RWPE1 (cell line): ENCODE results near the gene CAMK1G.

Experiments
- CTCF ChIA-PET: fragments of 350-600 bp; sonication (Branson Sonifier 250); formaldehyde crosslinking; extraction: SDS; loops from one replicate; lab custom pipeline; 2021; lab: Yijun Ruan, JAX
- POLR2A ChIA-PET: fragments of 400-600 bp; formaldehyde crosslinking; extraction: SDS; loops from one replicate; lab custom pipeline; 2020; ENCODE audit warnings: antibody characterized with exemption; ENCODE audit not compliant: low non-redundant PET; lab: Yijun Ruan, JAX
- DNase-seq: peaks from one replicate; pipeline ENCODE4 v3.0.0; 2012; ENCODE audit warnings: low spot score
- H3K27ac ChIP-seq: fragments of 450-650 bp; 2 replicates; pipeline ENCODE4 v1.5.1; 2017
- TF ChIP-seq, protein P1 (sequence below): fragments of 450-650 bp; conservative IDR thresholded peaks from 2 replicates; pipeline ENCODE4 v1.5.1; 2017; ENCODE audit warnings: low read depth, mild to moderate bottlenecking

CAMK1G gene

DNA sequence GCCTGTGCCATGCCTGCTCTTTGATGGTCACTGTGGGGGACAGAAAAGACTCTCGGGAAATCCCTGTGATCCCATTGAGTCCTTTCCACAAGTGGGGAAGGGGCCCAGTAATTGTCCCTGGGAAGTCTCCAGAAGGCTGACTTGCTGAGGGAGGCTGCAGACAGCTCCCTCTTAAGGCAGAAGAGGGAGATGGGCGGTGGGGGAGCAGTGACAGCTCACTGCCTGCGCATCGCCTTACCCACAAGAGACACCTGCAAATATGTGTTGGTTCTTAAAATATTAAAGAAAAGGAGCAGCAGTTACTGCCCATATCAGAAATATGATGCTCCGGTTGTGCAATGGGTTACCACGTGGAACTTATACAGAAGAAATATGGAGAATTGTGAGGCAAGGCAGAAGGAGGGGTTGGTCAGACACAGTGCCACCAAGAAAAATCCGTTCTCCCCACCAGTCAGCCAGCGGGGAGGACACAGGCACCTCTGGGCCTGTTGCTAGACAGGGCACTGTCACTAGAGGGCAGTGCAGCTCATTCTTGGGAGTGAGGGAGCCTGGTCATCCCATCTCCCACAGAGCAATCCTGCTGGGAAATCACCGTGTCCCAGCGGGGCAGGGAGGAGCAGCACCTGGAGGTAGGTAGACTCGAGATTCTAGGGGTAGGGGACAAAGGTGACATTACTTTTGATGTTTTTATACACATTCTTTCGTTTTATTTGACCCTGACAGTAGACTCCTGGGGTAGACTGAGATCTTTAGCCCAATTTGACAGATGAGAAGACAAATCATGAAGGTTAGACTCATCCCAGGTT, 6.9 kb upstream of the CAMK1G start:
- peak; percentile 94 for DNase-seq
- no peak overlapping the region for H3K27ac ChIP-seq
- TF ChIP-seq, protein P1, sequence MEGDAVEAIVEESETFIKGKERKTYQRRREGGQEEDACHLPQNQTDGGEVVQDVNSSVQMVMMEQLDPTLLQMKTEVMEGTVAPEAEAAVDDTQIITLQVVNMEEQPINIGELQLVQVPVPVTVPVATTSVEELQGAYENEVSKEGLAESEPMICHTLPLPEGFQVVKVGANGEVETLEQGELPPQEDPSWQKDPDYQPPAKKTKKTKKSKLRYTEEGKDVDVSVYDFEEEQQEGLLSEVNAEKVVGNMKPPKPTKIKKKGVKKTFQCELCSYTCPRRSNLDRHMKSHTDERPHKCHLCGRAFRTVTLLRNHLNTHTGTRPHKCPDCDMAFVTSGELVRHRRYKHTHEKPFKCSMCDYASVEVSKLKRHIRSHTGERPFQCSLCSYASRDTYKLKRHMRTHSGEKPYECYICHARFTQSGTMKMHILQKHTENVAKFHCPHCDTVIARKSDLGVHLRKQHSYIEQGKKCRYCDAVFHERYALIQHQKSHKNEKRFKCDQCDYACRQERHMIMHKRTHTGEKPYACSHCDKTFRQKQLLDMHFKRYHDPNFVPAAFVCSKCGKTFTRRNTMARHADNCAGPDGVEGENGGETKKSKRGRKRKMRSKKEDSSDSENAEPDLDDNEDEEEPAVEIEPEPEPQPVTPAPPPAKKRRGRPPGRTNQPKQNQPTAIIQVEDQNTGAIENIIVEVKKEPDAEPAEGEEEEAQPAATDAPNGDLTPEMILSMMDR: peak; percentile 88
- ChIA-PET POLR2A (no interaction called here), CTCF (interaction anchor here (0.6 to 1.8 kb wide), 9 partner anchors 9 to 1029 kb away, joined by 3 to 8 read pairs (median 4); no protein-coding TSS in a partner anchor)

DNA sequence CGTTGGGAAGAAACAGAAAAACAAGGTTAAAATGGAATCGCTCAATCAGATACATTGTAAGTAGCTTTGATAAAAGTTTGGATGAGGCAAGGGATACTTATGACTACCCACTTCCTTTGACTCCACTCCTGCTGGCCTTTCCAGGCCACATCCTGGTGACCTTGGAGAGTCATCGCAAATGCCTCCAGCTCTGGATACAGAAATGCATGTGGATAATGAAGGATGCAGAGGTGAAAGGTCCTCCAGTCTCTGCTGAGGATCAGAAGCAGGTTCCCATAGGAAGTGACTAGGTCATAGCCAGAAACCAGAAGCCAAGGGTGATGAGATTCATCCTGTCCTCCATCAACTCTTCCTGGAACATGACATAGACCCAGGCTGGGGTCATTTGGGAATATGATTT, 6.2 kb upstream of the CAMK1G start:
- ChIA-PET CTCF (interaction anchor here (0.7 to 1.8 kb wide), 4 partner anchors 54 to 210 kb away, joined by 3 to 8 read pairs (median 4); no protein-coding TSS in a partner anchor), POLR2A (no interaction called here)

DNA sequence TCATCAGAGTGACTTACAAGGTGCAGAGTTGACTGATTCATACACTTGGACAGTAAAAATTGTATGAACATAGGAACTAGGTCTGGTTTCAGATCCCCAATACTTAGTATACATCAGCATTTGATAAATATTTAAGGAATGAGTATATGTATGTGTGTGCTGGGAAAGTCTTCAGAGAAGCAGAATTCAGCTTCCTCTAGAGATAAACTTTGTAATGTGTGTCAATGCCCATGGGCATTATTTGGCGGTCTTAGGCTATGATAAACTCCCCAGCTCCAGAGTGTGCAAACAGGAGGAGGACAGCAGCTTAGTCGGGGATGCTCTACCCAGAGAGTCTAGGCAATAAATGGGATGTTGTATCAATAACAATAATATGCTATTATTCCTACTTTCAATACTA, 2.9 kb upstream of the CAMK1G start:
- ChIA-PET POLR2A (no interaction called here), CTCF (interaction anchor here (0.6 to 0.8 kb wide), 4 partner anchors 11 to 152 kb away, joined by 3 to 6 read pairs (median 4); no protein-coding TSS in a partner anchor)
- no peak for DNase-seq
- no peak overlapping the region for H3K27ac ChIP-seq
- TF ChIP-seq, protein P1: no peak

More for the DNA sequence above, 6.2 kb upstream of the CAMK1G start:
- TF ChIP-seq, protein P1: no peak
- no peak overlapping the region for H3K27ac ChIP-seq
- DNase-seq: no peak

DNA sequence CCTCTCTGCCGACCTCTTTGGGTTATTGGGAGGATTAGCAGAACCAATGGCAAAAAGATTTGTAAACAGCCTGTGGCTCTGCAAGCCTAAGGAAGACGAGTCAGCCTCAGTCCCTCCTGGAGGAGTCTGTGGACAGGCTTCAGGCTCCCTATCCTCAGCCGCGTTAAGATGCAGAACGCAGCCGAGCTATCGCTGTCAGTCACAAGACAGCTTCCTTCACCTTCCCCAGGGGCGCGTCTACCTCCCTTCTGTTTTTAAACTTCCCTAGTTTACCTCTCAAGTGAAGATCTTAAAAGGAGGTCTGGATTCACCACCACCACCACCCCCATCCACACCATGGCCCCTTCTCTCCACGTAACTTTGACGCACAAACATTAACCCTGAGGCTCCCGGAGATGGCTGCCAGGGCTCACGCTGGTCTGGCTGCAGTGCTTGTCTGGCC, 738 bp downstream of the CAMK1G start:
- TF ChIP-seq, protein P1: no peak
- ChIA-PET CTCF (no interaction called here), POLR2A (no interaction called here)
- H3K27ac ChIP-seq: no peak overlapping the region
- no peak for DNase-seq

DNA sequence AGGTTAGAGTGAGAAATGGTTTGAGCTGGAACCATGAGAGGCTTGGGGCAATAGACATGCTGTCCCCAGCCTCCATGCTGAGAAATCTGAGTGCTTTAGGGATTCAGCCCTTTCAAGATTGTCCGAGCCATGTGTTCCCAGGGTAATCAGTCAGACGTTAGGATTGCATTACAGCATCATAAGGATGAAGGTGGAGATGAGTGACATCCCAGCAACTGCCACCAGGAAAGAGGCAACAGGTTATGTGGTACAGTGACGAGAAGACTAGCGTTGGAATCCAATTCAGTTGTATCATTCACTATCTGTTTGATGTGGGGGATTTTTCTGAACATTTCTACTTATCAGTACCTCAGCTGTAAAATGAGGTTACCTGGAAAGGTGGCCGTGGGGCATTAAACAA, 1.7 kb downstream of the CAMK1G start:
- POLR2A ChIA-PET: interaction anchor here (0.5 kb wide), 1 partner anchor 22 kb away, joined by 3 read pairs; no protein-coding TSS in a partner anchor
- CTCF ChIA-PET: interaction anchor here (0.6 to 1.4 kb wide), 2 partner anchors 163 to 430 kb away, joined by 3 to 7 read pairs; no protein-coding TSS in a partner anchor
- TF ChIP-seq, protein P1: no peak
- no peak overlapping the region for H3K27ac ChIP-seq
- no peak for DNase-seq

DNA sequence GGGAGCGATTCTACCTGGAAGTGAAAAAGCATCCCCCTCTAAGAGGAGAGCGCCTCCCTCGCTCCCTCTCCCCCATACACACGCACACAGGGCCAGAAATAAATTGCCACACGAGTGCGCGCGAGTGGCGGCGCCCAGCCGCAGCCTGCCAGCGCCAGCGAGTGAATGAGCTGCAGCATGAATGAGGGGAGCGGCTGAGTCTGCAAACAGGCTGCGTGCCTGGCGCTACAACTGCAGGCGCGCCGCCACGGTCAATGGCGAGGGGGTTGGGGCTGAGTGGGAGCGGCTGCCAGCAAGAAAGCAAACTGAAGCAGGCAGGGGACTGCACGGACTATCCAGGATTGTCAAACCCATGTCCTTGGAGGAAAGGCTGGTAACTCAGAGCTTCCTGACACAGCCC, 2.2 kb downstream of the CAMK1G start:
- TF ChIP-seq, protein P1: no peak
- ChIA-PET POLR2A (no interaction called here), CTCF (interaction anchor here (0.6 to 1.4 kb wide), 2 partner anchors 162 to 430 kb away, joined by 3 to 7 read pairs; no protein-coding TSS in a partner anchor)
- peak; percentile 23 for DNase-seq
- H3K27ac ChIP-seq: no peak overlapping the region
